ENCODE measurements around the gene IL2.

Gene IL2

GRCh38 chr4:122456231-122457116 lies at the start of gene IL2:
IL2 (minus strand) TSS chr4:122456725; CDS start chr4:122456440, 285 bp downstream.
- no peak for DNase-seq (ENCODE audit: insufficient read length, low spot score)
- FAIRE-seq, result no peak

GRCh38 chr4:122503214-122503613 lies 46.7 kb upstream of the IL2 start:
- no peak for FAIRE-seq
- TF ChIP-seq CTCF (IDR thresholded peaks at IDR 0.05; ENCODE audit: insufficient read depth, missing control alignments), result no peak
- no peak for DNase-seq (ENCODE audit: insufficient read length, low spot score)

More at GRCh38 chr4:122456231-122457116, at the start of gene IL2:
- no peak for TF ChIP-seq CTCF (IDR thresholded peaks at IDR 0.05; ENCODE audit: insufficient read depth, missing control alignments)

- FAIRE-seq (no peak), DNase-seq (ENCODE audit: insufficient read length, low spot score) (no peak)
- no peak for TF ChIP-seq CTCF (IDR thresholded peaks at IDR 0.05; ENCODE audit: insufficient read depth, missing control alignments)
These were observed 44.5 kb upstream of the IL2 start for GRCh38 chr4:122500852-122501501.

- FAIRE-seq, result no peak
These were observed 32.5 kb upstream of the IL2 start for GRCh38 chr4:122489061-122489460.

GRCh38 chr4:122483481-122483880 lies 27.0 kb upstream of the IL2 start:
- no peak for TF ChIP-seq CTCF (IDR thresholded peaks at IDR 0.05; ENCODE audit: insufficient read depth, missing control alignments)
- no peak for FAIRE-seq
- no peak for DNase-seq (ENCODE audit: insufficient read length, low spot score)

More at GRCh38 chr4:122489061-122489460, 32.5 kb upstream of the IL2 start:
- no peak for DNase-seq (ENCODE audit: insufficient read length, low spot score)
- TF ChIP-seq CTCF (IDR thresholded peaks at IDR 0.05; ENCODE audit: insufficient read depth, missing control alignments), result no peak

GRCh38 chr4:122481766-122482405 lies 25.4 kb upstream of the IL2 start:
- DNase-seq (ENCODE audit: insufficient read length, low spot score), result no peak
- no peak for TF ChIP-seq CTCF (IDR thresholded peaks at IDR 0.05; ENCODE audit: insufficient read depth, missing control alignments)
- no peak for FAIRE-seq
